VCaP (cell line): ENCODE results near the gene EDRF1.

Experiments
- H3K27ac ChIP-seq: fragments of 450-650 bp; 2 replicates; pipeline ENCODE4 v1.5.1; 2017
- TF ChIP-seq, protein P1 (sequence below): fragments of 450-650 bp; conservative IDR thresholded peaks from 2 replicates; pipeline ENCODE4 v1.5.1; 2017; ENCODE audit warnings: mild to moderate bottlenecking, moderate library complexity

Gene EDRF1

DNA sequence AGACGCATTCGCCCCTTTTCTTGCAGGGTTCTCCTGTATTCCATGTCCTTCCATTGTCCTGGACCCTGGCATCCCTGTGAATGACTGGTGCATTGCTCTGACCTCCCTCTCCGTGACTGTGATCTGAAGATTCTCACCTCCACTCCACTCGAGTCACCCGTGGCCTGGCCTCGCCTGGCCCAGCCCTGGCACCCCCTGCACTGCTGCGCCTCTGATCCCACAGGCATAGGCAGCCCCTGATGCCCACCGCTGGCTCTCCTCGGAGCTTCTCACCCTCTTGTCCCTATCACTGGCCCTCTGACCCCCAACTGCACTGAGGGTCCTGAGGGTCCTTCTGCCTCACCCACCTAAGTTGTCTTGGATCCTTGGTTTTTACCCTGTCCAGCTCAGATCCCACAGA is 58.3 kb downstream of the EDRF1 start:
- H3K27ac ChIP-seq = no peak overlapping the region
- TF ChIP-seq, protein P1, sequence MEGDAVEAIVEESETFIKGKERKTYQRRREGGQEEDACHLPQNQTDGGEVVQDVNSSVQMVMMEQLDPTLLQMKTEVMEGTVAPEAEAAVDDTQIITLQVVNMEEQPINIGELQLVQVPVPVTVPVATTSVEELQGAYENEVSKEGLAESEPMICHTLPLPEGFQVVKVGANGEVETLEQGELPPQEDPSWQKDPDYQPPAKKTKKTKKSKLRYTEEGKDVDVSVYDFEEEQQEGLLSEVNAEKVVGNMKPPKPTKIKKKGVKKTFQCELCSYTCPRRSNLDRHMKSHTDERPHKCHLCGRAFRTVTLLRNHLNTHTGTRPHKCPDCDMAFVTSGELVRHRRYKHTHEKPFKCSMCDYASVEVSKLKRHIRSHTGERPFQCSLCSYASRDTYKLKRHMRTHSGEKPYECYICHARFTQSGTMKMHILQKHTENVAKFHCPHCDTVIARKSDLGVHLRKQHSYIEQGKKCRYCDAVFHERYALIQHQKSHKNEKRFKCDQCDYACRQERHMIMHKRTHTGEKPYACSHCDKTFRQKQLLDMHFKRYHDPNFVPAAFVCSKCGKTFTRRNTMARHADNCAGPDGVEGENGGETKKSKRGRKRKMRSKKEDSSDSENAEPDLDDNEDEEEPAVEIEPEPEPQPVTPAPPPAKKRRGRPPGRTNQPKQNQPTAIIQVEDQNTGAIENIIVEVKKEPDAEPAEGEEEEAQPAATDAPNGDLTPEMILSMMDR = no peak

DNA sequence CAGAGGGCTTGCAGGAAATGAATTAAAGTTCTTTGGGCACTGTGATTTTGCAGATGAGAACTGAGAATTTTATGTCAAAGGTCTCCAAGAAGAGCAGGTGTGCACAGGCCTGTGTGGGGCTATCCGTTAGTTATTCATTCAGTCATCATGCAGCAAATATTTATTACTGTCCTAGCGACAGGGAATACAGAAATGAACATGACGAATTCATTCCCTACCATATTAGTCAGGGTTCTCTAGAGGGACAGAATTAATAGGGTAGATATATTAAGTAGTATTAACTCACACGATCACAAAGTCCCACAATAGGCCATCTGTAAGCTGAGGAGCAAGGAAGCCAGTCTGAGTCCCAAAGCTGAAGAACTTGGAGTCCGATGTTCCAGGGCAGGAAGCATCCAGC is 59.0 kb downstream of the EDRF1 start:
- TF ChIP-seq, protein P1 = no peak
- no peak overlapping the region for H3K27ac ChIP-seq

DNA sequence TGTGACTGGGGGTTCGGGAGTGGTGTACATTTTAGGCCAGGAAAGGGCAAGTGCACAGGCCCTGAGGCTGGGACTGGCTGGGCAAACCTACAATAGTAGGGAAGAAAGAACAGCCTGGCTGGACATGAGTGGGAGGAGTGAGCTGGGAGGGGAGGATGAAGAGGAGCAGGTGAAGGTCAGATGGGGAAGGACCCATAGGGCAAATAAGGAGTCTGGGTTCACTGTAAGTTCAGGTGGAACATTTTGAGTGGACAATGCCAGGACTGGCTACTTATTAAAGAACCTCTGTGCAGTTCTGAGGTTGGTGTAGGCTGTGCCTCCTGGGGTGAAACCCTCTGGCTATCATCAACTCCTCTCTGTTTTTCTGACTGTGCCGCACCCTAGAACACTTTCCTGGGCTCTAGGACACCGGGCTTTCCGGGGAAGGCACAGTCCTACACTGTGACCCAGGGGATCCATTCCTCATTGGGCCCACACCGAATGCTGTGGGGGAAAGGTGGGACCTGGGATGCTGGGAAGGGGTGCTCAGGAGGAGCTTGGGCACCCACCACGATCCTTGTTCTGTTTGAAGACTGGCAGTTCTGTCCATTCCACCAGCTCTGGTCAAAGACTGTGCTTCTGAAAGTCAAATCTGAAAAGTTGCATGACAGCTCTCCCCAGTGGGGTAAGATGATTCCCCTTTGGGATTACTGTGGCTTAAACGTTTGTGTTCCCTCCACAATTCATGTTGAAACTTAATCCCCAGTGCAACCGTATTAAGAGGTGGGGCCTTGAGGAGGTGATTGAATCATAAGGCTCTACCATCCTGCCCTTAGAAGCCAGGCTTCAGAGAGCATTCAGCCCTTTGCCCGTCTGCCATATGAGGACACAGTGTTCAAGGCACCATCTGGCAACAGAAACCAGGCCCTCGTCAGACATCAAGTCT is 60.2 kb downstream of the EDRF1 start:
- no peak overlapping the region for H3K27ac ChIP-seq
- TF ChIP-seq, protein P1 = no peak

DNA sequence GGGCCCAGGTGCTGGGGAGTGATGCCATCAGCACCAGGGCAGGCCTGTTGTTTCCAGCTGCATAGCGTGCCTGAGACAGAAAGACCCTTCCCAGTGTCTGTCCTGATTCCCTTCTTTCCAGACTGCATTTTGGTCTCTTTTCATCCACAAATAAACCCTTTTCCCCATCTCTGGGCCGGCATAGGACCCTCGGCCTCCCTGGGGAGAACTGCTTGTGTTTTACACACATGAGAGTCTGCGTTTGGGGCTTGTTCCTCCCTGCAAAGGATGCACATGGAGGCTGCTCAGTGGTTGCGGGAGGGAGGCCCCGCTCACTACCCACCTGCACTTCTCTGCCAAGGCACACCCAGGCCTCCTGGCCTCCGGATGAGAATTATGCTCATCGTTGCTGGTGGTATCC is 61.9 kb downstream of the EDRF1 start:
- H3K27ac ChIP-seq = no peak overlapping the region
- TF ChIP-seq, protein P1 = no peak

DNA sequence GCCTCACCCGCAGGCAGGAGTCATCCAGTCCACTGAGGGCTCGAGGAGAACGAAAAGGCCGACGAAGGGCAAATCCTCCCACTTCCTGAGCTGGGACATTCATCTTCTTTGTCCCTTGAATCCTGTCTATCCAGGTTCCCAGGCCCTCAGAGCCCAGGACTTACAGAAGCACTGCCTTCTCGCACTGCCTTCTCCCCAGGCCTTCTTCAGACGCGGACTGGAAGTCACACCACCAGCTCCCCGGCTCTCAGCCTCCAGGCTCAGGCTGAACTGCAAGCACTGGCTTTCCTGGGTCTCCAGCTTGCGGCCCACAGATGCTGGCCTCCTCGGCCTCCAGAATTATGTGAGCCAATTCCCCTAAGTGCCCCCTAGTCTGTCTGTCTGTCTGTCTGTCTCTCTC is 62.5 kb downstream of the EDRF1 start:
- TF ChIP-seq, protein P1 = no peak
- no peak overlapping the region for H3K27ac ChIP-seq

DNA sequence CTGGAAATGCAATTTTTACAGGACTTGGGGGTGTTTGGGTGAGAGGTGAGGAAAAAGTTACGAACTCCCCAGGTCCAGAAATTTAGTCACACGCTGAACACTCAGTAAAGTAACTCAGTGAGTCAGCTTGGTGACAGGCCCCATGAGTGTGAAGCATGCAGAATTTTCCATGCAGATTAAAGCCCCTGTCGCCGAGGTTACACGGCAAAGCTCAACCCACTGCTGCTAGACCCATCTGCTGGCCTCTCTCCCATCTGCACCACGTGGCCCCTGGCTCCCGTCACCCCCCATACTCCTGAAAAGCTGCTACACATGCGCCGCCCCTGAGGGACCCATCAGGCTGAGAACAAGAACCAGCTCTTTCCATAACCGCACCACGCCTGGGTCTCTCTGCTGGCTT is 63.1 kb downstream of the EDRF1 start:
- TF ChIP-seq, protein P1 = no peak

DNA sequence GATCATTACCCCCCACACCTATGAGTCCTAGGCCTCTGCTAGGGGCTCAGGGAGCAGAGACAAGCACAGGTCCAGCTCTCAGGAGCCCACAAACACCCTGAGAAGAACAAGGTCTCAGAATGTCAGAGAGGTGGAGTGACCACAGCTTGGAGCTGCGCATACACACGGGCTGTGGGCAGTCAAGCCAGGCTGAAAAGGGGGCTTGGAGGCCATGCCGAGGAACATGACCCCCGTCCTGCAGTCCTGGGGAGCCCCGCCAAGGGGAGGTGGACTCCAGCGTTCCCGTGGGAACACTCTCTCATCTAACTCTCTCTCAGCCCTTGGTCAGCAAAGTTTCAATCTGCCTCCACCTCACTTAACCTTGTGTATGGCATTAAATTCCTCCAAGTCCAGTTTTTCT is 63.9 kb downstream of the EDRF1 start:
- no peak overlapping the region for H3K27ac ChIP-seq

More for the DNA sequence above, 63.1 kb downstream of the EDRF1 start:
- no peak overlapping the region for H3K27ac ChIP-seq

More for the DNA sequence above, 63.9 kb downstream of the EDRF1 start:
- TF ChIP-seq, protein P1 = no peak
